HG03575 (cell line): Measurements from ENCODE around the gene PCDHGA9.
"Not testable (repeated sequence)": the region's sequence is repeated elsewhere in the genome, so short reads cannot be mapped to it uniquely, and the experiment has no call there.

Experiments
- ATAC-seq: cut with Tn5 transposase; IDR thresholded peaks from one replicate; pipeline ENCODE4 v1.9.1; 2021; ENCODE audit not compliant: unreplicated experiment, insufficient number of reproducible peaks, low FRiP score; ENCODE audit errors: extremely low read depth

The PCDHGA9 gene

GRCh38 chr5:141409598-141410306 lies 7.2 kb downstream of the PCDHGA9 start:
- ATAC-seq = no peak

GRCh38 chr5:141411575-141411974 lies 9.0 kb downstream of the PCDHGA9 start:
- no peak for ATAC-seq

- no peak for ATAC-seq
Measured at GRCh38 chr5:141412854-141413539, 10.4 kb downstream of the PCDHGA9 start, which contains the start of gene PCDHGA10. TSS of gene PCDHGA10 (plus strand) at chr5:141412987. CDS start at chr5:141413176, 189 bp downstream.

- no peak for ATAC-seq
Measured at GRCh38 chr5:141413540-141414069, 11.0 kb downstream of the PCDHGA9 start.

DNA sequence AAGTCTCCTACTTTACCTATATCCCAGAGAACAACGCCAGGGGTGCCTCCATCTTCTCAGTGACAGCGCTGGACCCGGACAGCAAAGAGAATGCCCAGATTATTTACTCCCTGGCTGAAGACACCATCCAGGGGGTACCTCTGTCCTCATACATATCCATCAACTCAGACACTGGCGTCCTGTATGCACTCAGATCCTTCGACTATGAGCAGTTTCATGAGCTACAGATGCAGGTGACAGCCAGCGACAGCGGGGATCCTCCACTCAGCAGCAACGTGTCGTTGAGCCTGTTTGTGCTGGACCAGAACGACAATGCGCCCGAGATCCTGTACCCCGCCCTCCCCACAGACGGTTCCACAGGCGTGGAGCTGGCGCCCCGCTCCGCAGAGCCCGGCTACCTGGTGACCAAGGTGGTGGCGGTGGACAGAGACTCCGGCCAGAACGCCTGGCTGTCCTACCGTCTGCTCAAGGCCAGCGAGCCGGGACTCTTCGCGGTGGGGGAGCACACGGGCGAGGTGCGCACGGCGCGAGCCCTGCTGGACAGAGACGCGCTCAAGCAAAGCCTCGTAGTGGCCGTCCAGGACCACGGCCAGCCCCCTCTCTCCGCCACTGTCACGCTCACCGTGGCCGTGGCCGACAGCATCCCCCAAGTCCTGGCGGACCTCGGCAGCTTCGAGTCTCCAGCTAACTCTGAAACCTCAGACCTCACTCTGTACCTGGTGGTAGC lies 12.1 kb downstream of the PCDHGA9 start:
- ATAC-seq = not testable (repeated sequence)

- not testable (repeated sequence) for ATAC-seq
Measured at GRCh38 chr5:141415275-141415618, 12.7 kb downstream of the PCDHGA9 start.

GRCh38 chr5:141417494-141418172 lies 15.1 kb downstream of the PCDHGA9 start, which contains the start of gene PCDHGB7:
TSS of gene PCDHGB7 (plus strand) at chr5:141417677. CDS start at chr5:141417860, 183 bp downstream.
- not testable (repeated sequence) for ATAC-seq

DNA sequence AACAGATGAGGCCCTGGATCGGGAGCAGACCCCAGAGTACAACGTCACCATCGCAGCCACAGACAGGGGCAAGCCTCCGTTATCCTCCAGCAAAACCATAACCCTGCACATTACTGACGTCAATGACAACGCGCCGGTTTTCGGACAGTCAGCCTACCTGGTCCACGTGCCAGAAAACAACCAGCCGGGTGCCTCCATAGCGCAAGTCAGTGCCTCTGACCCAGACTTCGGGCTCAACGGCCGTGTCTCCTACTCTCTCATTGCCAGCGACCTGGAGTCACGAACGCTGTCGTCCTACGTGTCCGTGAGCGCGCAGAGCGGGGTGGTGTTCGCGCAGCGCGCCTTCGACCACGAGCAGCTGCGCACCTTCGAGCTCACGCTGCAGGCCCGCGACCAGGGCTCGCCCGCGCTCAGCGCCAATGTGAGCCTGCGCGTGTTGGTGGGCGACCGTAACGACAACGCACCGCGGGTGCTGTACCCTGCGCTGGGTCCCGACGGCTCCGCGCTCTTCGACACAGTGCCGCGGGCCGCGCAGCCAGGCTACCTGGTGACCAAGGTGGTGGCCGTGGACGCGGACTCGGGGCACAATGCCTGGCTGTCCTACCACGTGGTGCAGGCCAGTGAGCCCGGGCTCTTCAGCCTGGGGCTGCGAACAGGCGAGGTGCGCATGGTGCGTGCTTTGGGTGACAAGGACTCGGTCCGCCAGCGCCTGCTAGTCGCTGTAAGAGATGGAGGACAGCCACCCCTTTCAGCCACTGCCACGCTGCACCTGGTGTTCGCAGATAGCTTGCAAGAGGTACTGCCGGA lies 16.7 kb downstream of the PCDHGA9 start:
- no peak for ATAC-seq

DNA sequence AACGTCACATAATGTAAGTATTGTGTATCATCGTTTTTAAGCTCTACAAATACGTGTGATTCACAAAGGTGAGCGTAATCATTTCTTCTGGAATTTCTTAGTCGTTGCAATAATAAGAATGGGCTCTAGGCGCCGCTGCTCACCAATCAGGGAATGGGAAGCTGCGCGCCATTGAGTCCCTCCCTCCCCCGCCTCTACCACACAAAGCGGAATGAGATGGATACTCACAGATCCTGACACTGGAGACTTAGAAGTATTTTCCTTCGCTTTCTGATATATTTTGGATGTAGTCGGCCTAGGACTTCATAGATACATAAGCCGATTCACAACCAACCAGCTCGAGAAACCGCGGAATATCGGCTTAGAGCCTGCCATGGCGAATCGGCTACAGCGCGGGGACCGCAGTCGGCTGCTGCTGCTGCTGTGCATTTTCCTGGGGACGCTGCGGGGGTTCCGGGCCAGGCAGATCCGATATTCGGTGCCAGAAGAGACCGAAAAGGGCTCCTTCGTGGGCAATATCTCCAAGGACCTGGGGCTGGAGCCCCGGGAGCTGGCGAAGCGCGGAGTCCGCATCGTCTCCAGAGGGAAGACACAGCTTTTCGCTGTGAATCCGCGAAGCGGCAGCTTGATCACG lies 18.4 kb downstream of the PCDHGA9 start, which contains the start of gene PCDHGA11:
PCDHGA11 (plus strand) TSS at position 197 of the 634 bp plus-strand sequence; CDS start at position 374, 177 bp downstream.
- ATAC-seq = no peak

GRCh38 chr5:141421489-141421855 lies 18.9 kb downstream of the PCDHGA9 start:
- no peak for ATAC-seq

GRCh38 chr5:141422742-141423291 lies 20.2 kb downstream of the PCDHGA9 start:
- ATAC-seq = no peak

DNA sequence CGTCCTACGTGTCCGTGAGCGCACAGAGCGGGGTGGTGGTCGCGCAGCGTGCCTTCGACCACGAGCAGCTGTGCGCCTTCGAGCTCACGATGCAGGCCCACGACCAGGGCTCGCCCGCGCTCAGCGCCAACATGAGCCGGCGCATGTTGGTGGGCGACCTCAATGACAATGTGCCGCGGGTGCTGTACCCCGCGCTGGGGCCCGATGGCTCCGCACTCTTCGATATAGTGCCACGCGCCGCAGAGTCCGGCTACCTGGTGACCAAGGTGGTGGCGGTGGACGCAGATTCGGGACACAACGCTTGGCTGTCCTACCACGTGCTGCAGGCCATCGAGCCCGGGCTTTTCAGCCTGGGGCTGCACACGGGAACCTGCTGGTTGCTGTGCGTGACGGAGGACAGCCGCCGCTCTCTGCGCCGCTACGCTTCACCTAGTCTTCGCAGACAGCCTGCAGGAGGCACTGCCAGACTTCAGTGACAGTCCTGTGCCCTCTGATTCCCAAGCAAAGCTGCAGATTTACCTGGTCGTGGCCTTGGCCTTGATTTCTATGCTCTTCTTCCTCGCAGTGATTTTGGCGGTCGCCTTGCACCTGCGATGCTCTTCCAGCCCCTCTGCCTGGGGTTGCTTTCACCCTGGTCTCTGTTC lies 25.3 kb downstream of the PCDHGA9 start:
- ATAC-seq = no peak

DNA sequence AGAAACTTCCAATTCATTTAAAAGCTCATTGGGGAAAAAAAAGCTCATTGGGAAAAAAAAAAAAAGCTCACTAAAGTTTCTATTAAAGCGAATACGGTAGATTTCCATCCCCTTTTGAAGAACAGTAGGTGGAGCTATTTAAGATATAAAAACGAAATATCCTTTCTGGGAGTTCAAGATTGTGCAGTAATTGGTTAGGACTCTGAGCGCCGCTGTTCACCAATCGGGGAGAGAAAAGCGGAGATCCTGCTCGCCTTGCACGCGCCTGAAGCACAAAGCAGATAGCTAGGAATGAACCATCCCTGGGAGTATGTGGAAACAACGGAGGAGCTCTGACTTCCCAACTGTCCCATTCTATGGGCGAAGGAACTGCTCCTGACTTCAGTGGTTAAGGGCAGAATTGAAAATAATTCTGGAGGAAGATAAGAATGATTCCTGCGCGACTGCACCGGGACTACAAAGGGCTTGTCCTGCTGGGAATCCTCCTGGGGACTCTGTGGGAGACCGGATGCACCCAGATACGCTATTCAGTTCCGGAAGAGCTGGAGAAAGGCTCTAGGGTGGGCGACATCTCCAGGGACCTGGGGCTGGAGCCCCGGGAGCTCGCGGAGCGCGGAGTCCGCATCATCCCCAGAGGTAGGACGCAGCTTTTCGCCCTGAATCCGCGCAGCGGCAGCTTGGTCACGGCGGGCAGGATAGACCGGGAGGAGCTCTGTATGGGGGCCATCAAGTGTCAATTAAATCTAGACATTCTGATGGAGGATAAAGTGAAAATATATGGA lies 27.9 kb downstream of the PCDHGA9 start, which contains the start of gene PCDHGA12:
PCDHGA12 (plus strand) TSS at position 176 of the 782 bp plus-strand sequence; CDS start at position 429, 253 bp downstream.
- peak; percentile 91 for ATAC-seq

DNA sequence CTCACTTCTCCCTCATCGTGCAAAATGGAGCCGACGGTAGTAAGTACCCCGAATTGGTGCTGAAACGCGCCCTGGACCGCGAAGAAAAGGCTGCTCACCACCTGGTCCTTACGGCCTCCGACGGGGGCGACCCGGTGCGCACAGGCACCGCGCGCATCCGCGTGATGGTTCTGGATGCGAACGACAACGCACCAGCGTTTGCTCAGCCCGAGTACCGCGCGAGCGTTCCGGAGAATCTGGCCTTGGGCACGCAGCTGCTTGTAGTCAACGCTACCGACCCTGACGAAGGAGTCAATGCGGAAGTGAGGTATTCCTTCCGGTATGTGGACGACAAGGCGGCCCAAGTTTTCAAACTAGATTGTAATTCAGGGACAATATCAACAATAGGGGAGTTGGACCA lies 28.7 kb downstream of the PCDHGA9 start:
- no peak for ATAC-seq

- not testable (repeated sequence) for ATAC-seq
Measured at GRCh38 chr5:141432308-141432707, 29.7 kb downstream of the PCDHGA9 start.

DNA sequence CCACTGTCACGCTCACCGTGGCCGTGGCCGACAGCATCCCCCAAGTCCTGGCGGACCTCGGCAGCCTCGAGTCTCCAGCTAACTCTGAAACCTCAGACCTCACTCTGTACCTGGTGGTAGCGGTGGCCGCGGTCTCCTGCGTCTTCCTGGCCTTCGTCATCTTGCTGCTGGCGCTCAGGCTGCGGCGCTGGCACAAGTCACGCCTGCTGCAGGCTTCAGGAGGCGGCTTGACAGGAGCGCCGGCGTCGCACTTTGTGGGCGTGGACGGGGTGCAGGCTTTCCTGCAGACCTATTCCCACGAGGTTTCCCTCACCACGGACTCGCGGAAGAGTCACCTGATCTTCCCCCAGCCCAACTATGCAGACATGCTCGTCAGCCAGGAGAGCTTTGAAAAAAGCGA lies 30.1 kb downstream of the PCDHGA9 start:
- not testable (repeated sequence) for ATAC-seq
